Trophoblast cell (in vitro differentiated cells and primary cell): ENCODE data around the gene MICU1.
"Not testable (repeated sequence)": the region's sequence is repeated elsewhere in the genome, so short reads cannot be mapped to it uniquely, and the experiment has no call there.

Experiments used
- DNase-seq, 2 donors: peaks; one replicate each; pipeline ENCODE4 v3.0.0-alpha.2; 2016
- H2AFZ ChIP-seq: 2 replicates; pipeline ENCODE4 v1.6.1; 2013; ENCODE audit warnings: low read length, moderate library complexity, mild to moderate bottlenecking; ENCODE audit not compliant: insufficient read depth, poor library complexity
- H2AK5ac ChIP-seq: 2 replicates; pipeline ENCODE4 v1.6.1; 2013; ENCODE audit warnings: mild to moderate bottlenecking, low read length
- H2BK120ac ChIP-seq: 2 replicates; pipeline ENCODE4 v1.6.1; 2013; ENCODE audit warnings: low read length, mild to moderate bottlenecking, moderate library complexity; ENCODE audit not compliant: insufficient read depth, poor library complexity
- H2BK12ac ChIP-seq: 2 replicates; pipeline ENCODE4 v1.6.1; 2013; ENCODE audit warnings: mild to moderate bottlenecking, low read length, moderate library complexity
- H2BK5ac ChIP-seq: 2 replicates; pipeline ENCODE4 v1.6.1; 2013; ENCODE audit warnings: low read length, low read depth, moderate library complexity, mild to moderate bottlenecking; ENCODE audit not compliant: poor library complexity
- H3K14ac ChIP-seq: 2 replicates; pipeline ENCODE4 v1.6.1; 2013; ENCODE audit warnings: mild to moderate bottlenecking, low read length
- H3K18ac ChIP-seq: 2 replicates; pipeline ENCODE4 v1.6.1; 2013; ENCODE audit warnings: mild to moderate bottlenecking, low read length
- H3K23ac ChIP-seq: 2 replicates; pipeline ENCODE4 v1.6.1; 2013; ENCODE audit warnings: low read length
- H3K27ac ChIP-seq: 2 replicates; pipeline ENCODE4 v1.5.1; 2013; ENCODE audit warnings: low read depth, mild to moderate bottlenecking, inconsistent platforms, low read length, moderate library complexity
- H3K27me3 ChIP-seq: 2 replicates; pipeline ENCODE4 v1.6.1; 2013; ENCODE audit warnings: inconsistent platforms, mild to moderate bottlenecking, low read length, moderate library complexity; ENCODE audit not compliant: insufficient read depth
- H3K36me3 ChIP-seq, 2 experiments: 1 replicate in 1 of 2; 2 replicates in 1 of 2; pipeline ENCODE4 v1.6.1; 2013; ENCODE audit warnings: low read length in 2 of 2, mild to moderate bottlenecking in 2 of 2, moderate library complexity in 1 of 2; ENCODE audit not compliant: insufficient read depth in 2 of 2, control insufficient read depth in 1 of 2
- H3K4ac ChIP-seq: 2 replicates; pipeline ENCODE4 v1.6.1; 2013; ENCODE audit warnings: low read depth, mild to moderate bottlenecking, low read length, moderate library complexity
- H3K4me1 ChIP-seq, 2 experiments: 1 replicate in 1 of 2; 2 replicates in 1 of 2; pipeline ENCODE4 v1.6.1; 2013; ENCODE audit warnings: low read length in 2 of 2, mild to moderate bottlenecking in 2 of 2, moderate library complexity in 1 of 2; ENCODE audit not compliant: insufficient read depth in 2 of 2, control insufficient read depth in 1 of 2
- H3K4me2 ChIP-seq: 2 replicates; pipeline ENCODE4 v1.6.1; 2013; ENCODE audit warnings: inconsistent platforms, mild to moderate bottlenecking, low read length, moderate library complexity
- H3K4me3 ChIP-seq: 2 replicates; pipeline ENCODE4 v1.5.1; 2013; ENCODE audit warnings: mild to moderate bottlenecking, low read depth, low read length, inconsistent platforms
- H3K79me1 ChIP-seq: one replicate; pipeline ENCODE4 v1.6.1; 2013; ENCODE audit warnings: low read length
- H3K79me2 ChIP-seq: 2 replicates; pipeline ENCODE4 v1.6.1; 2013; ENCODE audit warnings: low read length, mild to moderate bottlenecking; ENCODE audit not compliant: control insufficient read depth, insufficient read depth, poor library complexity
- H3K9ac ChIP-seq: 2 replicates; pipeline ENCODE4 v1.6.1; 2013; ENCODE audit warnings: mild to moderate bottlenecking, low read length
- H3K9me3 ChIP-seq: 2 replicates; pipeline ENCODE4 v1.6.1; 2013; ENCODE audit warnings: low read depth, mild to moderate bottlenecking, control low read depth, inconsistent platforms, low read length; ENCODE audit not compliant: insufficient read depth
- H4K12ac ChIP-seq: 2 replicates; pipeline ENCODE4 v1.6.1; 2013; ENCODE audit warnings: low read depth, mild to moderate bottlenecking, low read length, moderate library complexity
- H4K8ac ChIP-seq: 2 replicates; pipeline ENCODE4 v1.6.1; 2013; ENCODE audit warnings: low read depth, mild to moderate bottlenecking, low read length, moderate library complexity
- H4K91ac ChIP-seq: one replicate; pipeline ENCODE4 v1.6.1; 2013; ENCODE audit warnings: low read depth, mild to moderate bottlenecking, low read length, moderate library complexity
- WGBS: extraction: QIAGEN DNeasy Blood & Tissue Kit; methylation state at CpG from one replicate; pipeline ENCODE4 v1.1.7; 2013; ENCODE audit warnings: missing lambda C conversion rate; ENCODE audit not compliant: insufficient read length, insufficient coverage; ENCODE audit errors: extremely low coverage; 5-methylcytosine and 5-hydroxymethylcytosine counted together

MICU1 gene

DNA sequence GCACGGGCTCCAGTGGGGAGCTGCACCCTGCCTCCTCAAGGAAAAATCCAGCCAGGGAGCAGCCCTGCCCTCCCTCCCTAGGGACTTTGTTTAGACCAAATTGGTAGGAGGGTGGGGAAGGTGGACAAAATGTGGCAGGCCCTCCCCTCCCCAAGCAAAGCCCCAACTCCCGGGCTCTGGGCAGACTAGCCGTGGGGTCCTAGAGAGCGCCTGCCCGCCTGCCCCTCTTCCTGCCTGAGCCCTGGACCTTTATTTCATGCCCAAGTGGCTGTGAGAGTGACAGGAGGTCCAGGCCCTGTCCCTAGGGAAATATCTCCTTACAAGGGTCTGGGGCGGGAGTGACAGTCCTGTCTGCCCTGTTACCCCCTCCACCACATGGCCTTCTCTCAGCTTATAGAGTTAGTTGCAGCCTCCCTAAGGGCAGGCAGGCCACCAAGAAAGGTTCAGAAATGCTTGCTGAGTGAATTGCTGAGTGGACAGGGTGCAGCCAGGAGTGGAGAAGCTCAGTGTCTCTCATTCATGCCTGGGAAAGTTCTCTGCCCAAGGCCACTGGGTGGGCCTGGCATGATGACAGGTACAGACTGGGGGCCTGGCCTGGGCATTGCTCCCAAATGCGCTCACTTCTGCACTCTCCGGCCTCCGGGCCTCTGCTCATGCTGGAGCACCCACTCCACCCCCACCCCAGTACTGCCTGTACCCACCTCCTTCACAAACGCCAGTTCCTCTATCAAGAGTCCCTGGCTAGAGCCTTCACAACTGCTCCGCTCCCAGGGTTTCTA is 296.4 kb downstream of the MICU1 start:
- Histone ChIP-seq H3K4me2 (no peak overlapping the region), H4K12ac (no peak overlapping the region), H3K4ac (no peak overlapping the region), H3K27ac (no peak overlapping the region), H3K4me3 (no peak overlapping the region), H4K8ac (no peak overlapping the region), H3K18ac (no peak overlapping the region), H3K4me1 (peaks cover 23 to 30% of the 10 kb centered on the region in 2 experiments), H3K27me3 (no peaks in the 10 kb centered on the region), H2AK5ac (no peak overlapping the region), H3K36me3 (peaks cover 7 to 10% of the 10 kb centered on the region in 2 experiments), H2BK5ac (no peak overlapping the region), H2AFZ (no peak overlapping the region), H3K14ac (no peak overlapping the region), H2BK12ac (peak overlapping the region; percentile 20), H2BK120ac (no peak overlapping the region), H3K9me3 (no peaks in the 10 kb centered on the region), H3K9ac (peak overlapping the region; percentile 14), H3K79me2 (peaks cover 2% of the 10 kb centered on the region), H3K23ac (no peak overlapping the region), H3K79me1 (peaks cover 20% of the 10 kb centered on the region), H4K91ac (peak overlapping the region; percentile 41)
- DNase-seq: no peak
- WGBS: no CpG with 5 or more reads among the region's 11 CpGs

DNA sequence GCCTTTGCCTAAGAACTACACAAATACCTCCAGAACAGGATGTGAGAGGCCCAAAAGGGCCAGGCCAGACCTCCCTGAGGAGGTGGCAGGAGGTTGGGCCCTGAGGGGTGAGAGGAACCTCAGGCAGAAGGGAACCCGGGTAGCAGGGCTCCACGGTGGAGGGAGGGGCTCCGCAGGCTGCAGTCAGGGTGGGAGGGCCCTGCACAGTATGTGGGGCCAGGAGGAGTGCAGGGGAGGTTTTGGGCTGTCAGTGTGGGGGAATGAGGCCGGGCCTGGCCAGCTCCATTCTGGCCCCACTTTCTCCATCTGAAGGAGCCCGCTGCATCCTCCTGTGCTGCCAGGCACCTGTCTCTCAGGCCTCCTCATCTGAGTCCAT is 297.1 kb downstream of the MICU1 start:
- Histone ChIP-seq H3K79me2 (peaks cover 2% of the 10 kb centered on the region), H3K36me3 (peaks cover 4 to 6% of the 10 kb centered on the region in 2 experiments), H2BK12ac (peak overlapping the region; percentile 17), H3K9ac (no peak overlapping the region), H2BK120ac (no peak overlapping the region), H2BK5ac (no peak overlapping the region), H3K14ac (no peak overlapping the region), H4K12ac (no peak overlapping the region), H3K79me1 (peaks cover 23% of the 10 kb centered on the region), H4K91ac (peak overlapping the region; percentile 41), H3K9me3 (no peaks in the 10 kb centered on the region), H3K27ac (no peak overlapping the region), H3K4me1 (peaks cover 23 to 33% of the 10 kb centered on the region in 2 experiments), H3K18ac (no peak overlapping the region), H4K8ac (no peak overlapping the region), H3K23ac (no peak overlapping the region), H3K4ac (no peak overlapping the region), H3K4me2 (no peak overlapping the region), H3K4me3 (no peak overlapping the region), H3K27me3 (no peaks in the 10 kb centered on the region), H2AFZ (no peak overlapping the region), H2AK5ac (no peak overlapping the region)
- no CpG with 5 or more reads among the region's 5 CpGs for WGBS
- no peak for DNase-seq

DNA sequence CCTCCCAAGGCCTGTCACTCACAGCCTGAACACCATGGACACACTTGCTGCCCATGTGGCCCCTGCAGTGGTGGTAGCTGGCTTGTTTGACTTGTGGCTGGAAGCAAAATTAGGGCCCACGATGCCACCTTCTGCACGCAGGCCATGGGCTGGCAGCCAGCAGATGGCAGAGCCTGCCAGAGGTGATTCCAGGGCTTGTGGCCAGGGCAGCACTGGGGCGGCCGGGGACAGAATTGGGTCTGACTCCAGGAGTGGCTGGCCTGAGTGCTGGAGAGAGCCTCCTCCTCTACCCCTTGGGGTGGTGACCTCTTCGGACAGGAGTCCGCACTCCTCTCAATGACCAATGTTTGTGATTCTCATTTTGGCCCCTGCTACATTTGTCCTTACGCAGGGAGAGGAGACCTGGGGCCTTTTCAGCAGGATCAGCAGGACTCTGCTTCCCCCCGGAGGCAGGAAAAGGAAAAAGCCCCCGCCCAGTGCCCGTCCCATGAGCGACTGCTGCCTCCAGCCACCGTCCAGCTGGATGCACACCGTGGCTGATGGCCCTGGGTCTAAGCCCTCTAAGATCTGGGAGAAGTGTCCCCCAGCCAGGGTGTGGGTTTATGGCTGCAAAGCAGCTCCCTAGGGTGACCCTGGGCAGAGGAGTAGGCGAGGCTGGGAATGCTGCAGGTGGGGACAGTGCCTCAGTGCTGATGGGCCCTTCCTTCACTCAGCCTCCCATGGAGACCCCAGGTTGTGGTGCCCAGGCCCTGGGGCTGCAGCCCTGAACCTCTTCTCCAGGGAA is 297.6 kb downstream of the MICU1 start:
- Histone ChIP-seq H3K4me1 (peaks cover 29 to 39% of the 10 kb centered on the region in 2 experiments), H3K27me3 (no peaks in the 10 kb centered on the region), H2BK120ac (peak overlapping the region; percentile 21), H3K79me2 (peaks cover 6% of the 10 kb centered on the region), H3K9ac (no peak overlapping the region), H2BK5ac (peak overlapping the region; percentile 29), H3K14ac (peak overlapping the region; percentile 11), H3K27ac (no peak overlapping the region), H4K8ac (peak overlapping the region; percentile 15), H3K4me2 (no peak overlapping the region), H2AFZ (no peak overlapping the region), H3K36me3 (peaks cover 0 to under 1% of the 10 kb centered on the region in 2 experiments), H2AK5ac (peak overlapping the region; percentile 61), H2BK12ac (peak overlapping the region; percentile 27), H4K91ac (peak overlapping the region; percentile 47), H3K79me1 (peaks cover 28% of the 10 kb centered on the region), H3K4me3 (no peak overlapping the region), H3K23ac (no peak overlapping the region), H3K18ac (no peak overlapping the region), H4K12ac (no peak overlapping the region), H3K4ac (no peak overlapping the region), H3K9me3 (no peaks in the 10 kb centered on the region)
- DNase-seq: peak; percentile 49 to 62
- no CpG with 5 or more reads among the region's 14 CpGs for WGBS

DNA sequence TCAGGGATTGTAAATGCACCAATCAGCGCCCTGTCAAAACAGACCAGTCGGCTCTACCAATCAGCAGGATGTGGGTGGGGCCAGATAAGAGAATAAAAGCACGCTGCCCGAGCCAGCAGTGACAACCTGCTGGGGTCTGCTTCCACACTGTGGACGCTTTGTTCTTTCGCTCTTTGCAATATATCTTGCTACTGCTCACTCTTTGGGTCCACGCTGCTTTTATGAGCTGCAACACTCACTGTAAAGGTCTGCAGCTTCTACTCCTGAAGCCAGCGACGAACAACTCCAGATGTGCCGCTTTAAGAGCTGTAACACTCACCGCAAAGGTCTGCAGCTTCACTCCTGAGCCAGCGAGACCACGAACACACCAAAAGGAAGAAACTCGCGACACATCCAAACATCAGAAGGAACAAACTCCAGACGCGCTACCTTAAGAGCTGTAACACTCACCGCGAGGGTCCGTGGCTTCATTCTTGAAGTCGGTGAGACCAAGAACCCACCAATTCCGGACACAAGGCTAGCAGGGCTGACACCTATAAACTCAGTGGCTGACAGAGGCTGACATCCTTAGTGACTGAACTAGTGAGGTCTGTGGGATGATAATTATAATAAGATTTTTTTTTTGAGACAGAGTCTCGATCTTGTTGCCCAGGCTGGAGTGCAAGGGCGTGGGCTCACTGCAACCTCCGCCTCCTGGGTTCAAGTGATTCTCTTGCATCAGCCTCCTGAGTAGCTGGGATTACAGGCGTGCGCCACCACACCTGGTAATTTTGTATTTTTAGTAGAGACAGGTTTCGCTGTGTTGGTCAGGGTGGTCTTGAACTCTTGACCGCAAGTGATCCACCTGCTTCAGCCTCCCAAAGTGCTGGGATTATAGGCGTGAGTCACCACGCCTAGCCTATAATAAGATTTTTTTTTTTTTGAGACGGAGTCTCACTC is 298.9 kb downstream of the MICU1 start:
- no CpG with 5 or more reads among the region's 32 CpGs for WGBS
- H2BK5ac ChIP-seq, H3K4me2 ChIP-seq: not testable (repeated sequence)

More for the DNA sequence above, 298.9 kb downstream of the MICU1 start:
- H4K8ac ChIP-seq, H4K12ac ChIP-seq, H3K4me3 ChIP-seq, H2AFZ ChIP-seq, H4K91ac ChIP-seq, H3K36me3 ChIP-seq, H3K9me3 ChIP-seq, H3K27me3 ChIP-seq, H3K18ac ChIP-seq, H3K4ac ChIP-seq, H2BK12ac ChIP-seq, H2AK5ac ChIP-seq, H3K23ac ChIP-seq, DNase-seq, H2BK120ac ChIP-seq, H3K9ac ChIP-seq, H3K27ac ChIP-seq, H3K14ac ChIP-seq: not testable (repeated sequence)
- Histone ChIP-seq H3K79me1 (peaks cover 39% of the 10 kb centered on the region), H3K79me2 (peaks cover 12% of the 10 kb centered on the region), H3K4me1 (peaks cover 39 to 47% of the 10 kb centered on the region in 2 experiments)
